NCI-H1417 treated with DMSO at 0.1 percent for 48 hours (cell line): ENCODE results near the gene BAHCC1.

ENCODE experiments used
- DNase-seq: peaks from one replicate; lab custom pipeline; 2025; lab: John Stamatoyannopoulos, UW

Gene BAHCC1

GRCh38 chr17:81367171-81367570 is 28.1 kb upstream of the BAHCC1 start:
- DNase-seq = no peak

- DNase-seq = no peak
These were observed 26.9 kb upstream of the BAHCC1 start for GRCh38 chr17:81368161-81369022.

- no peak for DNase-seq
These were observed 25.0 kb upstream of the BAHCC1 start for GRCh38 chr17:81370294-81370693.

GRCh38 chr17:81371910-81372760 is 23.1 kb upstream of the BAHCC1 start:
- DNase-seq = no peak

GRCh38 chr17:81373536-81374160 is 21.6 kb upstream of the BAHCC1 start:
- no peak for DNase-seq

- no peak for DNase-seq
These were observed 20.4 kb upstream of the BAHCC1 start for GRCh38 chr17:81374890-81375289.

- DNase-seq = no peak
These were observed 18.1 kb upstream of the BAHCC1 start for GRCh38 chr17:81376946-81377714.

- no peak for DNase-seq
These were observed 16.2 kb upstream of the BAHCC1 start for GRCh38 chr17:81378941-81379511.

GRCh38 chr17:81379523-81379942 is 15.7 kb upstream of the BAHCC1 start:
- no peak for DNase-seq

GRCh38 chr17:81380131-81380530 is 15.1 kb upstream of the BAHCC1 start:
- DNase-seq = no peak

GRCh38 chr17:81380666-81381518 is 14.4 kb upstream of the BAHCC1 start:
- DNase-seq = no peak

- DNase-seq = no peak
These were observed 13.4 kb upstream of the BAHCC1 start for GRCh38 chr17:81381632-81382577.

- no peak for DNase-seq
These were observed 12.4 kb upstream of the BAHCC1 start for GRCh38 chr17:81382851-81383250.

GRCh38 chr17:81383504-81384421 is 11.5 kb upstream of the BAHCC1 start:
- no peak for DNase-seq

GRCh38 chr17:81384929-81385319 is 10.3 kb upstream of the BAHCC1 start:
- DNase-seq = no peak

GRCh38 chr17:81385320-81386111 is 9.7 kb upstream of the BAHCC1 start:
- DNase-seq = no peak

- no peak for DNase-seq
These were observed 9.1 kb upstream of the BAHCC1 start for GRCh38 chr17:81386141-81386645.
